CD8-positive, alpha-beta memory T cell (primary cell): ENCODE measurements around the gene VMP1. TPM values are rescaled to one million over a fixed set of nuclear protein-coding genes. Genes with fewer than 3 reads are reported as not detected.

Source experiments
- CTCF ChIA-PET: fragments of 350-600 bp; sonication (Branson Sonifier 250); formaldehyde crosslinking; loops from one replicate; lab custom pipeline; 2021; ENCODE audit warnings: antibody characterized with exemption; lab: Charles Lee
- POLR2A ChIA-PET: fragments of 350-600 bp; sonication (Branson Sonifier 250); formaldehyde crosslinking; loops from one replicate; lab custom pipeline; 2021; ENCODE audit warnings: antibody characterized with exemption; lab: Charles Lee
- DNase-seq, 5 donors: peaks; one replicate each; pipeline versions ENCODE4 v3.0.0 to v3.0.0-alpha.2; 2020 to 2022; ENCODE audit warnings: mixed read lengths in 1 of 5
- H3K27ac ChIP-seq: one replicate; pipeline ENCODE4 v1.7.0; 2013; ENCODE audit warnings: low read depth, mild to moderate bottlenecking, low read length, moderate library complexity
- H3K27me3 ChIP-seq: 2 replicates; pipeline ENCODE4 v1.7.0; 2013; ENCODE audit warnings: low read length, mild to moderate bottlenecking; ENCODE audit not compliant: insufficient read depth, poor library complexity, severe bottlenecking
- H3K36me3 ChIP-seq: 2 replicates; pipeline ENCODE4 v1.7.0; 2013; ENCODE audit warnings: mild to moderate bottlenecking, low read length, moderate library complexity; ENCODE audit not compliant: insufficient read depth
- H3K4me1 ChIP-seq: 2 replicates; pipeline ENCODE4 v1.7.0; 2013; ENCODE audit warnings: mild to moderate bottlenecking, low read length, moderate library complexity; ENCODE audit not compliant: insufficient read depth
- H3K4me3 ChIP-seq: 2 replicates; pipeline ENCODE4 v1.7.0; 2013; ENCODE audit warnings: mild to moderate bottlenecking, low read length
- H3K9me3 ChIP-seq: 2 replicates; pipeline ENCODE4 v1.7.0; 2013; ENCODE audit warnings: mild to moderate bottlenecking, low read length
- H3K27ac Mint-ChIP-seq, 8 donors: one replicate each; pipeline ENCODE4 v1.8.0; 2020 to 2021; ENCODE audit warnings: mixed read lengths in 8 of 8, mild to moderate bottlenecking in 6 of 8, inconsistent platforms in 3 of 8, moderate library complexity in 3 of 8
- H3K27me3 Mint-ChIP-seq, 2 donors: one replicate each; pipeline ENCODE4 v1.8.0; 2020 to 2021; ENCODE audit warnings: mixed read lengths in 2 of 2, mild to moderate bottlenecking in 1 of 2, moderate library complexity in 1 of 2
- H3K36me3 Mint-ChIP-seq, 3 donors: one replicate each; pipeline ENCODE4 v1.8.0; 2020 to 2021; ENCODE audit warnings: mixed read lengths in 3 of 3, inconsistent platforms in 1 of 3, mild to moderate bottlenecking in 1 of 3
- H3K4me1 Mint-ChIP-seq, 3 donors: one replicate each; pipeline ENCODE4 v1.8.0; 2020 to 2021; ENCODE audit warnings: mixed read lengths in 3 of 3, inconsistent platforms in 1 of 3, mild to moderate bottlenecking in 1 of 3
- H3K4me3 Mint-ChIP-seq, 7 donors: one replicate each; pipeline ENCODE4 v1.8.0; 2020 to 2021; ENCODE audit warnings: mixed read lengths in 7 of 7, mild to moderate bottlenecking in 6 of 7, moderate library complexity in 4 of 7, inconsistent platforms in 2 of 7
- H3K9me3 Mint-ChIP-seq, 5 donors: one replicate each; pipeline ENCODE4 v1.8.0; 2020 to 2022; ENCODE audit warnings: mixed read lengths in 5 of 5, mild to moderate bottlenecking in 3 of 5, moderate library complexity in 2 of 5, inconsistent platforms in 1 of 5
- polyA plus RNA-seq: library from polyadenylated mRNA; unstranded; fragments of 300-500 nt; fragmentation: Illumina TruSeq; gene quantifications from one replicate; pipeline ENCODE4 v1.2.3, GENCODE V29; 2021
- total RNA-seq, 2 experiments: library from RNA; stranded (reverse); gene quantifications; one replicate each; pipeline ENCODE4 v1.2.3, GENCODE V29; 2021

The VMP1 gene
- total and polyA plus RNA-seq, 3 experiments from 2014 or later, result 57.0 to 151 (median 150) TPM

DNA sequence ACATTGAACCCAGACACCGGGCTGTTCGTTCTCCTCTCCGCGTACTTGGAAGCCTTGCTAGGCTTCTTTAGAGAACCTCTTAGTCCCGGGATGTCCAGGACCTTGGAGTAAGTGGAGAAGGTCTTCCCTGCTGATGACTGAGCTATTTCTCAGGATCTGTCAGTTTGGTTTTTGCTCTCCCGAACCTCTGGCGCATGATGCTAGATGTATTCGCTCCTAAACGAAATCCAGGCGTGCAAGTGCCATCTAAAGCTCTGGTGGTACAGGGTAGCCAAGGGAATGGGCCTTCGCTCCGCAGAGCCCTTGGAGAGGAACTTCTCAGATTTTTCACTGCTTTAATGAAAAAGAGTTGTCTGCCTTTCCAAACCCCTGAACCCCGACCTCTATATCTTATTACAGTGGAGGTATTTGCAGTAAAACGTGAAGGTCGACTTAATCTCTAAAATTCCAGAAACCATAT is 547 bp downstream of the VMP1 start:
- H3K36me3 Mint-ChIP-seq, result peaks cover 0 to 22% (median 5%) of the 10 kb centered on the region in 3 donors
- H3K4me1 Mint-ChIP-seq, result peaks cover 65 to 75% (median 74%) of the 10 kb centered on the region in 3 donors

DNA sequence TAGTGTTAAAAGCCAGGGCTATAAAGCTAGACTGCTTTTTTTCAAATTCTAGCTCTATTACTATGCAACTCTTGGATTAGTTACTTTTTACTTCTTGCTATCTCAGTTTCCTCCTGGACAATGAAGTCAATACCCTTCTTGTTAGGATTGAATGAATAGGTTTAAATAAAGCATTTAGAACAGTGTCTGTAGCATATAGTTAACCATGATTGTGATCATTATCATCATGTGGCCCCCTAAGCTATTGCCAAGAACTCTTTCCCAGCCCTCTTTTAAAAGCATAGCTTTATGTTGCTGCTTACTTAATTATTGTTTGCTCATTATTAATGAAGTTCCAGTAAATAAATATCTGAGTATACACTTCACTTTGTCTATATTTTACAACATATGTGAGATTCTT is 4.5 kb downstream of the VMP1 start:
- Mint-ChIP-seq H3K4me3 (no peak overlapping the region), H3K27me3 (no peaks in the 10 kb centered on the region), H3K9me3 (no peaks in the 10 kb centered on the region), H3K36me3 (peaks cover 0 to 15% (median 5%) of the 10 kb centered on the region in 3 donors), H3K27ac (peak overlapping the region in 3 of 8 donors; percentile 19 to 26 (median 22)), H3K4me1 (peaks cover 58 to 73% (median 65%) of the 10 kb centered on the region in 3 donors)
- Histone ChIP-seq H3K27ac (no peak overlapping the region), H3K4me1 (peaks cover 16% of the 10 kb centered on the region), H3K27me3 (no peaks in the 10 kb centered on the region), H3K4me3 (no peak overlapping the region), H3K9me3 (no peaks in the 10 kb centered on the region), H3K36me3 (no peaks in the 10 kb centered on the region)
- ChIA-PET POLR2A (no interaction called here), CTCF (no interaction called here)
- DNase-seq, result no peak

More for the DNA sequence above, 547 bp downstream of the VMP1 start:
- no peaks in the 10 kb centered on the region for H3K27me3 ChIP-seq
- POLR2A ChIA-PET, result interaction anchor here (1.1 to 1.5 kb wide), 2 partner anchors 132 to 151 kb away, joined by 3 to 5 read pairs; no protein-coding TSS in a partner anchor
- Mint-ChIP-seq H3K27me3 (no peaks in the 10 kb centered on the region), H3K9me3 (no peaks in the 10 kb centered on the region), H3K4me3 (peak overlapping the region; percentile 96 to 100 (median 98)), H3K27ac (peak overlapping the region; percentile 95 to 100 (median 100))
- no peaks in the 10 kb centered on the region for H3K9me3 ChIP-seq
- peak in 1 of 5 donors; percentile 18 for DNase-seq
- peak overlapping the region; percentile 95 for H3K27ac ChIP-seq
- H3K36me3 ChIP-seq, result no peaks in the 10 kb centered on the region
- H3K4me3 ChIP-seq, result peak overlapping the region; percentile 69
- H3K4me1 ChIP-seq, result peaks cover 43% of the 10 kb centered on the region
- CTCF ChIA-PET, result interaction anchor here (1.3 kb wide), 1 partner anchor 18 kb away, joined by 5 read pairs; no protein-coding TSS in a partner anchor

DNA sequence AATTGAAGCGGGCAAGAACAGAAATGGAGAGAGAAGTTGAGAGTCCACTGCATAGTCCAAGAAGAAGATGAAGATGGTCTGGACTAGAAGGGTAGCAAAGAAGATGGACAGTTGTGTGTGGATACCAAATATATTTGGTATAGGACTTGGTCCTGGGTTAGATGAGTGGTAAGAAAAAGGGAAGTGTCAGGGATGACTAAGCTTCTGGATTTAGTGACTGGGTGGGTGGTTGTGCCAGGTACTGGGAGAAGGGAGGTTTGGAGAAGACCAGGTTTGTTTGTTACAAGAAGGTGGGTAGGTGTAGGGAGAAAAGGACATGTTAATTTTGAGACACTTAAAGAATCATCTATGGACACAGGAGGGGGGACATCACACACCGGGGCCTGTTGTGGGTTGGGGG is 5.4 kb downstream of the VMP1 start:
- H3K4me3 Mint-ChIP-seq, result no peak overlapping the region
- H3K4me1 Mint-ChIP-seq, result peaks cover 50 to 66% (median 58%) of the 10 kb centered on the region in 3 donors
- Histone ChIP-seq H3K27ac (no peak overlapping the region), H3K36me3 (no peaks in the 10 kb centered on the region), H3K4me1 (peaks cover 14% of the 10 kb centered on the region), H3K27me3 (no peaks in the 10 kb centered on the region), H3K9me3 (no peaks in the 10 kb centered on the region), H3K4me3 (no peak overlapping the region)
- H3K27me3 Mint-ChIP-seq, result no peaks in the 10 kb centered on the region
- ChIA-PET POLR2A (no interaction called here), CTCF (no interaction called here)
- H3K9me3 Mint-ChIP-seq, result no peaks in the 10 kb centered on the region
- H3K27ac Mint-ChIP-seq, result peak overlapping the region in 3 of 8 donors; percentile 9 to 48 (median 39)
- peaks cover 0 to 8% (median 5%) of the 10 kb centered on the region in 3 donors for H3K36me3 Mint-ChIP-seq
- DNase-seq, result no peak

DNA sequence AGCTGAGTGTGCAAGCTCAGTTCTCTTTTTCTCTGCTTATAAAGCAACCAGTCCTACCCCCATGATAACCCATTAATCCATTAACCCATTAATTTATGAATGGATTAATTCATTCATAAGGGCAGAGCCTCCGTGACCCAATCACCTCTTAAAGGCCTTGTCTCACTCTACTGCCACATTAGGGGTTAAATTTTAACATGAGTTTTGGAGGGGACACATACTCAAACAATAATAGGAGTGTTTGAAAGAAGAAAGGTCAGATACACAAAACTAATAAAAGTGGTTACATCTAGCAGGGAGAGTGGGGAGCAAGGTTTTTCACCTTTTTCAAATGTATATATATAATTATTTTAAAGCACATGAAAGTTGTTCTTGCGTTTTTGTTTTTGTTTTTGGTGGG is 6.8 kb downstream of the VMP1 start:
- peaks cover 0 to 5% (median 5%) of the 10 kb centered on the region in 3 donors for H3K36me3 Mint-ChIP-seq
- Histone ChIP-seq H3K27ac (no peak overlapping the region), H3K9me3 (no peaks in the 10 kb centered on the region), H3K4me3 (no peak overlapping the region), H3K27me3 (no peaks in the 10 kb centered on the region), H3K4me1 (peaks cover 4% of the 10 kb centered on the region), H3K36me3 (no peaks in the 10 kb centered on the region)
- ChIA-PET CTCF (no interaction called here), POLR2A (interaction anchor here (0.6 kb wide), 1 partner anchor 200 kb away, joined by 3 read pairs; no protein-coding TSS in a partner anchor)
- H3K9me3 Mint-ChIP-seq, result no peaks in the 10 kb centered on the region
- H3K27ac Mint-ChIP-seq, result no peak overlapping the region
- H3K4me3 Mint-ChIP-seq, result no peak overlapping the region
- no peak for DNase-seq
- no peaks in the 10 kb centered on the region for H3K27me3 Mint-ChIP-seq
- H3K4me1 Mint-ChIP-seq, result peaks cover 41 to 64% (median 46%) of the 10 kb centered on the region in 3 donors

DNA sequence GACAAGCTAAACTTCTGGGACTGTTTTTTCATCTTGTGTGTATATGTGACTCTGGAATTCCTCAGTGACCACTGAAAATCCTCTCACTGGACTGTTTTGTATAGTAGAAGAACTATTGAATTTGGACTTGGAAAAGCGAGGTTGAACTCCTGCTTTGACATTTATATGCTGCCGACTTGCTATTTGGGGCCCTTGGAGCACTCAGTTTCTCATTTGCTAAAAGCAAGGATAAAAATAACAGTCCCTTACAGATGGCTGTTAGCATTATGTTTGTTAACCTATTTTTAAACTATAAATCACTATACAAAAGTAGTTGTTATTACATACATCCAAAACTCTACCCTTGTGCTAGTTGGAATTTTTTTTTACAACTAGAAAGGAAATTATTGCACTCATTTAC is 9.0 kb downstream of the VMP1 start:
- no peaks in the 10 kb centered on the region for H3K27me3 Mint-ChIP-seq
- H3K4me1 ChIP-seq, result peaks cover 4% of the 10 kb centered on the region
- H3K36me3 ChIP-seq, result no peaks in the 10 kb centered on the region
- H3K9me3 Mint-ChIP-seq, result no peaks in the 10 kb centered on the region
- ChIA-PET CTCF (no interaction called here), POLR2A (no interaction called here)
- no peak overlapping the region for H3K4me3 Mint-ChIP-seq
- H3K36me3 Mint-ChIP-seq, result peaks cover 0 to 6% (median 5%) of the 10 kb centered on the region in 3 donors
- no peaks in the 10 kb centered on the region for H3K9me3 ChIP-seq
- no peak overlapping the region for H3K27ac ChIP-seq
- no peaks in the 10 kb centered on the region for H3K27me3 ChIP-seq
- no peak overlapping the region for H3K27ac Mint-ChIP-seq
- no peak for DNase-seq
- H3K4me1 Mint-ChIP-seq, result peaks cover 30 to 59% (median 44%) of the 10 kb centered on the region in 3 donors
- H3K4me3 ChIP-seq, result no peak overlapping the region

DNA sequence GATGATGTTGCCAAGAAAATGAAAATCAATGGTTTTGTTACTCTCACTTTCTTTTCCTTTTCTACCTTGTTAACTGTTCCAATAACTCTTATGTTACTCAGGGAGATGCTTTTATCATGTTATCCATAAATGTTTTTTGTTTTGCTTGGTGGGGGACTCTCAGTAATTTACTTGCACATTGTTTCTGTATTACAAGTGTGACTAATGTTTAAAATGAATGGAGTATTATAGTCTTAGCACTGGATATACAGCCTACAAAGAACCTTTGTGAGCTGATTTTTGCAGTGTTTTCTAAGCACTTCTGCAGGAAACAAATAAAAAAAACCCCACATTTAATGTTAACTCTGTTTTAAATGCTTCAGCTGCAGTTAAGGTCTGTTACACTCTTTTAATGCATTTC is 12.1 kb downstream of the VMP1 start:
- CTCF ChIA-PET, result no interaction called here
- Histone ChIP-seq H3K4me1 (no peaks in the 10 kb centered on the region), H3K4me3 (no peak overlapping the region), H3K27ac (no peak overlapping the region), H3K27me3 (no peaks in the 10 kb centered on the region), H3K36me3 (no peaks in the 10 kb centered on the region), H3K9me3 (no peaks in the 10 kb centered on the region)
- H3K4me3 Mint-ChIP-seq, result no peak overlapping the region
- no peak overlapping the region for H3K27ac Mint-ChIP-seq
- POLR2A ChIA-PET, result no interaction called here
- peaks cover 25 to 56% (median 33%) of the 10 kb centered on the region in 3 donors for H3K4me1 Mint-ChIP-seq
- no peaks in the 10 kb centered on the region for H3K9me3 Mint-ChIP-seq
- peaks cover 0 to 2% of the 10 kb centered on the region in 2 donors for H3K27me3 Mint-ChIP-seq
- DNase-seq, result no peak
- H3K36me3 Mint-ChIP-seq, result peaks cover 0 to 9% (median 0%) of the 10 kb centered on the region in 3 donors

DNA sequence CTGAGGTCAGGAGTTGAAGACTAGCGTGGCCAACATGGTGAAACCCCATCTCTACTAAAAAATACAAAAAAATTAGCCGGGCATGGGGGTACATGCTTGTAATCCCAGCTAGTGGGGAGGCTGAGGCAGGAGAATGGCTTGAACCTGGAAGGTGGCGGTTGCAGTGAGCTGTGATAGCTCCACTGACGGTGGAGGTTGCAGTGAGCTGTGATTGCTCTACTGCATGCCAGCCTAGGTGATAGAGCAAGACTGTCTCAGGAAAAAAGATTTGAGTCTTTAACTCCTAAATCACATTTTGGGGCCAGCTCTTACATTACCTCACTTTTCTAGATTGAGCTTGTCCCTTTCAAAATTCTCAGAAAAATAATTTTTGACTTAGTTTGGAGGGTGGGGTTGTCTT is 15.2 kb downstream of the VMP1 start:
- Histone ChIP-seq H3K4me1 (no peaks in the 10 kb centered on the region), H3K36me3 (no peaks in the 10 kb centered on the region), H3K27ac (no peak overlapping the region), H3K9me3 (no peaks in the 10 kb centered on the region), H3K4me3 (no peak overlapping the region), H3K27me3 (no peaks in the 10 kb centered on the region)
- no peak overlapping the region for H3K4me3 Mint-ChIP-seq
- peaks cover 22 to 49% (median 40%) of the 10 kb centered on the region in 3 donors for H3K4me1 Mint-ChIP-seq
- H3K36me3 Mint-ChIP-seq, result peaks cover 0 to 4% (median 0%) of the 10 kb centered on the region in 3 donors
- no peak overlapping the region for H3K27ac Mint-ChIP-seq
- no peaks in the 10 kb centered on the region for H3K9me3 Mint-ChIP-seq
- DNase-seq, result no peak
- H3K27me3 Mint-ChIP-seq, result peaks cover 0 to 2% of the 10 kb centered on the region in 2 donors
- CTCF ChIA-PET, result no interaction called here
- POLR2A ChIA-PET, result no interaction called here

DNA sequence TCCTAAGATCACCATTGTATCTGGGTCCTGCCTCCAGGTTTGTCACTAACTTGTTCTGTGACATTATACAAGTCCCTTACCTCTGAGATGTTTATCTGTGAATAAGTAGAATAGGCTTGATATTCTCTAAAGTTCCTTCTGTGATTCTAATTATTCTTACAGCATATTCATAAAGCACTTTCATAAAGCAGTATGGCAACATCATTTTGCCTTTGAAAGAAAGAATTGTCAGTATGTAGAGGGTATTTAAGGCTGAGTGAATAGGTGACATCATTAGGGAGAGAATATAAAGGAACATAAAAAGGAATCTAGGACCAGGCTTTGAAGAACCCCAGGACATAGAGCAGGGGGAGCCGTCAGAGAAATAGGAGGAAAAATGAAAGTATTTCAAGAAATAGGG is 15.6 kb downstream of the VMP1 start:
- H3K36me3 Mint-ChIP-seq, result peaks cover 0 to 4% (median 0%) of the 10 kb centered on the region in 3 donors
- H3K4me3 ChIP-seq, result no peak overlapping the region
- no peak overlapping the region for H3K27ac Mint-ChIP-seq
- no peaks in the 10 kb centered on the region for H3K36me3 ChIP-seq
- H3K9me3 Mint-ChIP-seq, result no peaks in the 10 kb centered on the region
- peaks cover 0 to 2% of the 10 kb centered on the region in 2 donors for H3K27me3 Mint-ChIP-seq
- ChIA-PET CTCF (no interaction called here), POLR2A (no interaction called here)
- no peaks in the 10 kb centered on the region for H3K27me3 ChIP-seq
- H3K4me3 Mint-ChIP-seq, result no peak overlapping the region
- peaks cover 22 to 49% (median 42%) of the 10 kb centered on the region in 3 donors for H3K4me1 Mint-ChIP-seq
- no peak for DNase-seq
- H3K27ac ChIP-seq, result no peak overlapping the region
- H3K4me1 ChIP-seq, result no peaks in the 10 kb centered on the region
- H3K9me3 ChIP-seq, result no peaks in the 10 kb centered on the region
